ENCODE data around the gene DCD. TPM values are rescaled to one million over a fixed set of nuclear protein-coding genes. Genes with fewer than 3 reads are reported as not detected.
"Not testable (repeated sequence)": the region's sequence is repeated elsewhere in the genome, so short reads cannot be mapped to it uniquely, and the experiment has no call there.

The DCD gene
- total RNA-seq, 1 experiment from 2014 or later, result not detected

DNA sequence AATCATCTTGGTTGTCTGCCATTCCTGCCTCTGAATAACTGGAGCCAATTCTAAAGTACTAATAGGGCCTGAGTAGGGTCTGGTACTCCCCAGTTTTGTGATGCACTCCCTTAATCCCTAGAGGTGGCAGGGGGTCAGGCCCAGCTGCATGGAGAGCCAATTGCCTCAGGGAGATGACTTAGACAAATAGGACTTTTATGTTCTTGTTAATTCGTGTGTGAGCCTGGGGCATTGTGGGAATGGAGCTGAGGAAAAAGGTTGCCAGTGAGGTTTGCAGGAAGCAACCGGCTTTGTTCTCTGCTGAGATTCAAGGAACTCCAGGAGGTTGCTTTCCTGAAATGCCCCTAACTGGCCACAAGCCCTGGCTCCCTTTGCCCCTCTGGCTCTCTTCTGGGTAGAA, 6.8 kb upstream of the DCD start:
- DNase-seq (ENCODE audit: low spot score), result no peak

- no peak for DNase-seq (ENCODE audit: low spot score)
Measured at GRCh38 chr12:54653025-54653424, 4.9 kb upstream of the DCD start.

GRCh38 chr12:54650889-54651288, 2.7 kb upstream of the DCD start:
- DNase-seq (ENCODE audit: low spot score), result no peak

DNA sequence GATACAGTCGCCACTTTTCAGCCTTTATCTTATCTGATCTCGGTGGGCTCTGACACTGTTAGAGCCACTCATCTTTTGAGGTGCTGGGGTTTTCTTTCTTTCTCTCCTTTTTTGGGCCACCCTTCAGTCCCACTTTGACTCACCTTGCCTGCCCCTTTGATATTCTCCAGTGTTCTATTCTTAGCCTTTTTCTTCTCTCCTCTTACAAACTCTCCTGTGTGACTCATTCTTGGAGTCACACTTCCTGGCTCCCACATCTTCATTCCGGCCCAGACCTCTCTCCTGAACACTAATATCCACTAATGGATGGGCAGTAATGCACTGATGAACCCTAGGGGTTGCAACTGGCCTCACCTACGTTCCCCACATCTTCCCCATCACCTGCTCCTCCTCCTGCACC, 2.2 kb upstream of the DCD start:
- no peak for DNase-seq (ENCODE audit: low spot score)

DNA sequence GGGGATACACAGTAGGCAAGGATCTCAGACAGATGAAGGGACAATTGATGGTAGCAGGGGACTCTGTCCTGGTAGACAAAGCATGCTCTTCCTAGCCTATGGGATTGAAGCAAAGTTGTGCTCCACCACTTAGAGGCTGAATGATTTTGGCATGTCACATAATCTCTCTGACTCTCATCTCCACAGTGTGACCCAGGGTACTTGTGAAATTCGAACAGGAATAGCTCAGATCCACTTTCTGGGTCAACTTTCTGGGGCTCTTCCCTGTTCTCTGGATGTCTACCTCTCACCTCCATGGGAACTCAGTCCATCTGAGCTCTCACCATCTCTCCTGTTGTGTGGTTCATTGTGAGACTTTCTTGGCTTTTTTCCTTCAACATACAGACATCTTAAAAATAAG, 1.7 kb upstream of the DCD start:
- no peak for DNase-seq (ENCODE audit: low spot score)

- no peak for DNase-seq (ENCODE audit: low spot score)
Measured at GRCh38 chr12:54641554-54641953, 6.6 kb downstream of the DCD start.

GRCh38 chr12:54641089-54641488, 7.1 kb downstream of the DCD start:
- no peak for DNase-seq (ENCODE audit: low spot score)

DNA sequence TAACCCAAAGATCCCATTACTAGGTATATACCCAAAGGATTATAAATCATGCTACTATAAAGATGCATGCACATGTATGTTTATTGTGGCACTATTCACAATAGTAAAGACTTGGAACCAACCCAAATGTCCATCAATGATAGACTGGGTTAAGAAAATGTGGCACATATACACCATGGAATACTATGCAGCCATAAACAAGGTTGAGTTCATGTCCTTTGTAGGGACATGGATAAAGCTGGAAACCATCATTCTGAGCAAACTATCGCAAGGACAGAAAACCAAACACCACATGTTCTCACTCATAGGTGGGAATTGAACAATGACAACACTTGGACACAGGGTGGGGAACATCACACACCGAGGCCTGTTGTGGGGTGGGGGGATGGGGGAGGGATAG, 9.1 kb downstream of the DCD start:
- not testable (repeated sequence) for DNase-seq (ENCODE audit: low spot score)

DNA sequence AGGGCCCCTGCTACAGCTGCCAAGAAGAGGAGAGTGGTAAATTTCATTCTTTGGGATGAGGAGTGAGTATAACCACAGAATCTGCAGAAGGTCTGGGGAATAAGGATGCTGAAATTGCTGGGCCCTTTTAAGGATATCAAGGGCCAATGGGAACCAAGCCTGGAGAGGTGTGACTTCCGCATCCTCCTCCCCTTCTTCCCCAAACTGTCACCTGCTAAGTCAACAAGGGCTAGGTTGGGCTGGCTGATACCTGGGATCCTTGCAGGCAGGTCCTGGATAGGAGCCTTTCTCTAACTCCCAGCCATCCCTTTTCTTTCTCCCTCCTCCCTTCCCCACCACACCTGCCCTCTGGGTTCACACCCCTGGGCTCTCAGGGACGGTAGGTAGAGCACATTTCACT, 13.4 kb downstream of the DCD start, which contains the start of gene LACRT:
TSS of gene LACRT (minus strand) at position 101 of the 400 bp plus-strand sequence. CDS start at position 47, 54 bp downstream.
- DNase-seq (ENCODE audit: low spot score), result no peak

DNA sequence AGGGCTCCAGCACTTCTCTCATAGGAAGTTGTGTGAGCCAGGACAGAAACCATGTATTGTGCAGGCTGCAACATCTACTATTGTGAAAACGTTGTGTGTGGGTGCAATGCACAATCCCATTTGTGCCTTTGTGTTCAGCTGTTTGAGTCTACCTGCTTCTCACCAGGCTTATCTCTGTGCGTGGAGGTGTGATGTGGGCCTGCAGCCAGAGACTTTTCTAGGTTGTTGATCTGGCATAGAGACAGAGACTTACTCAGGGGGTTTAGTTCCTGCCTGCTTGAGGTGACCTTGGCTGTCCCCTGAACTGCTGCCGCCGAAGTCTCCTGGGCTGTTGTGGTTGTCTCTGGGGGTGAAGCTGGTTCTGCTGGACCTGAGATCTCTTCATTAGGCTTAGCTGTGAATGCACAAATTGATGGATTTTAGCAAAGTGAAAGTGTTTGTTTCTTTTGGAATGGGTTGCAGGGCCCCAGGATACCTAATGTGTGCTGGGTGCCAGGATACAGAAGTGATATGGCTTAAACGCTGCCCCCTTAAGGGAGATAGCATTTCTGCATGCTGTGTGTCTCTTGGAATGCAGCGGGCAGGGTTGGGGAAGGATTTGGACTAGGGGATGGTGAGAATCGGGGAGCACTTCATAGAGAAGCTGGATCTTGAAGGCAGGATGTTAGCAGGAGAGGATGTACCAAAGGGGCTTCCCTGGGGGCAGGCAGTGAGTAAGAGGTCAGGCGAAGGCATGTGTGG, 16.0 kb downstream of the DCD start:
- DNase-seq (ENCODE audit: low spot score), result no peak

DNA sequence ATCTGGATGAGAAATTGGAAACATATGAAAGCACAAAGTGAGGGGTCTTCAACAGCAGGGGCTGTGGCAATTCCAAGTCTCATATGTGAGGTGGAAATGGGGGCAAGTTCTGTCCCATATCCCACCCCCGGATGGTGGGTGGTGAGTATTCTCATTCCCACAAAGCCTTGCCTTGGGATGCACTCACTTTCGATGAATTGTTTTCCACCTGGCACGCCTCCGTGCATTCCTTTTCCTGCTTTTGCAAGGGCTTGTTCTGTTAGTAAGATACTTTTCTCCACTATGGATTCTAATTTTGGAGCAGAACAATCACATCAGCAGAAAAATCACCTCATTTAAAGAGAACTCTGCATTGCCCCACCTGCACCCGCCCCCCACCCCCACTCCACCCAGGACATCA, 16.6 kb downstream of the DCD start:
- DNase-seq (ENCODE audit: low spot score), result no peak

- no peak for DNase-seq (ENCODE audit: low spot score)
Measured at GRCh38 chr12:54629925-54630324, 18.2 kb downstream of the DCD start.

DNA sequence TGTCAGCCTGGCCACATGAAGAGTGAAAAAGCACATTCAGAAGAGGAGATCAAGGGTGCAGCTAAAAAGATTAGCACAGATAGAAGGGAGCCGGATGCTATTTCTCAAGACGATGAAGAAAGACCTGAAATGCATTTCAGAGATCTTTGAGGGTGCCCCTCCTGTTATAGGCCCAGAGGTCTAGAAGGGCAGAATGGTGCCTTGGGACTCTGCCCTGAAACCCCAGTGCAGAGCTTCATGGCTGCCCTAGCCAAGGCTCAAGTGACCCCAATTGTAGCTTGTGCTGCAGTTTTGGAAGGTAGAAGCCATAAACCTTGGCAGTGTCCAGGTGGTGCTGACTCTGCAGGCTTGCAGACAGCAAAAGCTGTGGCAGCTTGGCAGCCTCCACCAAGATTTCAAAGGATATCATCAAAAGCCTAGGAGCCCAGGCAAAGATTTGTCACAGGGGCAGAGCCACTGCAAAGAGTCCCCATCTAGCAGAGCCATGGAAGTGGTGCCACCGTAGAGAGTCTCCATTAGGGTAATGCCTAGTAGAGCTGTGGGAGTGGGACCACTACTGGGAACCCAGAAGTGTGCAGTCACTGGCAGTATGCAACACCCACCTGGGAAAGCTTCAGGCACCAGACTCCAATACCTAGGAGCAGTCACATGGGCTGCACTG, 19.8 kb downstream of the DCD start:
- DNase-seq (ENCODE audit: low spot score), result no peak

DNA sequence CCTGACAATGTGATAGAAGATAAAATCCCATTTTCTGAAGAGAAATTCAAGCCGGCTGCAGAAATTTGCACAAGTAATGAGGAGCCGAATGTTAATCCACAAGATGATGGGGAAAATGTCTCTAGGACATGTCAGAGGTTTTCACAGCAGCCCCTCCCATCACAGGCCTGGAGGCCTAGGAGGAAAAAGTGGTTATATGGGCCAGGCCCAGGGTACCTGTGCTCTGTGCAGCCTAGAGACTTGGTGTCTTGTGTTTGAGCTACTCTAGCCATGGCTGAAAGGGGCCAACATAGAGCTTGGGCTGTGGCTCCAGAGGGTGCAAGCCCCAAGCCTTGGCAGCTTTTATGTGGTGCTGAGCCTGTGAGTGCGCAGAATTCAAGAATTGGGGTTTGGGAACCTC, 20.9 kb downstream of the DCD start:
- no peak for DNase-seq (ENCODE audit: low spot score)

DNA sequence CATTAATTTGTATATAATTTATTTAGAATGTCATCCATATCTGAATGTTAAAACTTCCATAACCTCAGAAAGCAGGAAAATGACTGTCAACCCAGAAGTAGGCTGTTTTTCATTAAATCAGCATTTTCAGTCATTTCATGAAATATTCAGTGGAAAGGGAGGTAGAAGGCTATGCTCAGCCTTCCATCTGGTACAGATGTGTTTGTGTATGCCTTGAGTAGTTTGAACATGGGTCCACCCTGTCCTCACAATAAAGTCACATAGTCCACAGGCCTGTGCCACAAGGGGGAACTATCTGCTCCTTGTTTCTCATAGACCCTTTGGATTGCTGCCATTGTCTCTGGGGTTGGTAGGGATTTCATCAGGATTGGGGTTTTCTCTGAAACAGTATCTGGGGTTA, 22.6 kb downstream of the DCD start:
- DNase-seq (ENCODE audit: low spot score), result no peak

- DNase-seq (ENCODE audit: low spot score), result no peak
Measured at GRCh38 chr12:54624315-54625279, 23.6 kb downstream of the DCD start.

- DNase-seq (ENCODE audit: low spot score), result peak; percentile 26
Measured at GRCh38 chr12:54622463-54623183, 25.5 kb downstream of the DCD start.

- DNase-seq (ENCODE audit: low spot score), result no peak
Measured at GRCh38 chr12:54616933-54617680, 31.1 kb downstream of the DCD start.

- DNase-seq (ENCODE audit: low spot score), result no peak
Measured at GRCh38 chr12:54612225-54612750, 35.9 kb downstream of the DCD start.

GRCh38 chr12:54611715-54612149, 36.4 kb downstream of the DCD start:
- no peak for DNase-seq (ENCODE audit: low spot score)
